Testis (tissue), 2 donors: Measurements from ENCODE around the gene SPACDR.

Experiments
- CTCF ChIP-seq, 3 experiments: fragments of 450-650 bp in 2 of 3; fragments of 200-600 bp in 1 of 3; sonication (generic) in 1 of 3; IDR thresholded peaks; one replicate each; pipeline ENCODE4 v1.5.1; 2016 to 2019; ENCODE audit warnings: antibody characterized with exemption in 3 of 3, mild to moderate bottlenecking in 2 of 3, moderate library complexity in 1 of 3
- POLR2A ChIP-seq: fragments of 450-650 bp; IDR thresholded peaks from one replicate; pipeline ENCODE4 v1.6.1; 2017; ENCODE audit warnings: antibody characterized with exemption, mild to moderate bottlenecking, moderate library complexity

GRCh38 chr7:100413346-100413745, 50.7 kb downstream of the SPACDR start:
- TF ChIP-seq POLR2A (no peak), CTCF (IDR thresholded peaks at IDR 0.05) (no peak)
